Anterior cingulate cortex (tissue), 58 donors: ENCODE measurements around the gene ATP8B1.
"Not testable (repeated sequence)": the region's sequence is repeated elsewhere in the genome, so short reads cannot be mapped to it uniquely, and the experiment has no call there.

ENCODE experiments used
- DNase-seq, 58 donors: peaks; one replicate each; lab custom pipeline; 2025; lab: John Stamatoyannopoulos, UW

Gene ATP8B1

GRCh38 chr18:57803103-57803969 is at the start of gene ATP8B1:
ATP8B1 (minus strand) TSS chr18:57803315; CDS start chr18:57731807, 71,508 bp downstream.
- DNase-seq, result peak in 9 of 58 donors; percentile 7 to 39 (median 14)

- DNase-seq, result no peak
Observed at GRCh38 chr18:57850063-57850462, 46.9 kb upstream of the ATP8B1 start.

- not testable (repeated sequence) for DNase-seq
Observed at GRCh38 chr18:57848374-57848773, 45.3 kb upstream of the ATP8B1 start.

GRCh38 chr18:57847431-57847830 is 44.3 kb upstream of the ATP8B1 start:
- not testable (repeated sequence) for DNase-seq

GRCh38 chr18:57846258-57846657 is 43.1 kb upstream of the ATP8B1 start:
- DNase-seq, result no peak

- no peak for DNase-seq
Observed at GRCh38 chr18:57845605-57846074, 42.5 kb upstream of the ATP8B1 start.

- DNase-seq, result no peak
Observed at GRCh38 chr18:57844319-57844718, 41.2 kb upstream of the ATP8B1 start.

- DNase-seq, result no peak
Observed at GRCh38 chr18:57843386-57843785, 40.3 kb upstream of the ATP8B1 start.

- no peak for DNase-seq
Observed at GRCh38 chr18:57841568-57841967, 38.5 kb upstream of the ATP8B1 start.

- no peak for DNase-seq
Observed at GRCh38 chr18:57839942-57840381, 36.8 kb upstream of the ATP8B1 start.

- no peak for DNase-seq
Observed at GRCh38 chr18:57837917-57838548, 34.9 kb upstream of the ATP8B1 start.

- DNase-seq, result peak in 12 of 58 donors; percentile 4 to 41 (median 16)
Observed at GRCh38 chr18:57836557-57836956, 33.4 kb upstream of the ATP8B1 start.

- DNase-seq, result no peak
Observed at GRCh38 chr18:57835904-57836303, 32.8 kb upstream of the ATP8B1 start.

- DNase-seq, result no peak
Observed at GRCh38 chr18:57834616-57835015, 31.5 kb upstream of the ATP8B1 start.

GRCh38 chr18:57833441-57834101 is 30.5 kb upstream of the ATP8B1 start:
- no peak for DNase-seq

- DNase-seq, result no peak
Observed at GRCh38 chr18:57832730-57833129, 29.6 kb upstream of the ATP8B1 start.

GRCh38 chr18:57831597-57832377 is 28.7 kb upstream of the ATP8B1 start:
- no peak for DNase-seq

- no peak for DNase-seq
Observed at GRCh38 chr18:57827646-57828045, 24.5 kb upstream of the ATP8B1 start.

- DNase-seq, result no peak
Observed at GRCh38 chr18:57826252-57826651, 23.1 kb upstream of the ATP8B1 start.

GRCh38 chr18:57820583-57820982 is 17.5 kb upstream of the ATP8B1 start:
- DNase-seq, result not testable (repeated sequence)
